HL-60/S4 (cell line): Measurements from ENCODE around the gene BNIP5.

Experiments
- in situ Hi-C: fragments of 300-500 bp; cut with MboI; formaldehyde crosslinking; loops from 2 replicates; pipeline ENCODE4 v1.14.3; 2022; ENCODE audit warnings: low sequenced_read_pairs

Gene BNIP5

DNA sequence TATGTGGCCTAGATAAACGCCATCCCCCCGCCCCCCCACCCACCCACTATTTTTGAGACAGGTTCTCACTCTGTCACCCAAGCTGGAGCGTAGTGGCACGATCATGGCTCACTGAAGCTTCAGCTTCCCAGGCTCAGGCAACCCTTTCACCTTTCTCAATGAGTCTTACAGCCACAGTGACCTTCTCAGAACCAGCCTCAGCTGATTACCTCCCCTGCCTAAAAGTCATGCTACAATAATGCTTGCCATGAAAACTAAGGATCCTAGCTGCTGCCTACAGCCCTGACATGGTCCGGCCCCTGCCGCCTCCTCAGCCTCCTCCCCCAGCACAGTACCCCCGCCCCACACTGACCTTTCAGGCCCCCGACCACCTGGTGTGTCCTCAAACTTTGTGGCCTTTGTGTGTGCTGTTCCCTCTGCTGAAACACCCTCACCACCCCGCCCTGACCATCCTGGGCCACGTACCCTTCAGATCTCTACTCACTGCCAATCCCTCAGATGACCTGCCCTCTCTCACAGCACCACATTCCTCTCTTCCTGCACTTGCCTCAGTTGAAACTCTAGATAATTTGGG, 35.5 kb downstream of the BNIP5 start:
- in situ Hi-C loops = no loop called here

DNA sequence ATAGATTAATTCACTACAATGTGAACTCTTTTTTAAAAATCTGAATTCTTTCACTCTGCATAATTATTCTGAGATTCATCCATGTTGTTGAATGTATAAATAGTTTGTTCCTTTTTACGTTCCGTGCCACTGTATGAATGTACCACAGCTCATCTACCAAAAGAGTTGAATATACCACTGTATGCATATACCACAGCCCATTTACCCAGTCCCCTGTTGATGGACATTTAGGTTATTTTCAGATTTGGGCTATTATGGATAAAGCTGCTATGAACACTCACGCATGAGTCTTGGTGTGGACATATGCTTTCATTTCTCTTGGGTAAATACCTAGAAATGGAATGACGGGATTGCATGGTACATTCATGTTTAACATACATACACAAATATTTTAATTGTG, 38.7 kb downstream of the BNIP5 start:
- in situ Hi-C loops = no loop called here

DNA sequence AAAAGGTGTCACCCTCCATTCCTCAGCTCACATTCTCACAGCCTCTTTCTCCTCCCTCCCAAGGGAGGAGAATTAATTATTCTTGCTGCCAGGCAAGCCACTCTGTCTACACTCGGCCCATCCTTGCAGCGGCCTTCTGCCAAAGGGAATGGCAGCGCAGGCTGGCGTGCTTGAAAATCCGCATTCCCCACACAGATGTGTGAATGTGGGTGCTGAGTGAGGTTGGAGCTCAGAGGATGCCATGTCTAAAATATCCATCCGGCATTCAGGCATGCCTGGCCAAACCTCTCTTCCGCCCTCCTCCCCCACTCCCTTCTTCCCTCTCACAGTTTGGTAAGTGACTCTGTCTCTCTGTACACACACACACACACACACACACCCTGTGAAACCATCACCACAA, 39.2 kb downstream of the BNIP5 start:
- in situ Hi-C loops = no loop called here

DNA sequence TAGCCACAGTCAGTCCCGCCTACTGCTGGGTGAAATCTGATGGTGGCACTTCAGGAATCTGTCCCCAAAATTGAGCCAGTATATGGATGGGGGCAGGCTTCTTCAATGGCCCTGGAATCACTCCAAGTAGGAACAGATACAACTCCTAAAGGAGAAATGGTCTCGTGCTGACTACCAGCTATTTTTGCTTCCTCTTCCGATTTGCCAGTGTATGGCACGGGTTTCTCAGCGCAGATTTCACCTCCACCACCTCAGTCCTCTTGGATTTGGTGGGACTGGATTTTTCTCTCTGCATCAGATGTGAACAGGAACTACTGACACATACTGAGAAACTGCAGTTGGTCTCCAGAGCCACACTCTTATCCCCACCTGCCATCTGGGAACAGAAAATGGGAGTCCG, 39.6 kb downstream of the BNIP5 start:
- in situ Hi-C loops = no loop called here

DNA sequence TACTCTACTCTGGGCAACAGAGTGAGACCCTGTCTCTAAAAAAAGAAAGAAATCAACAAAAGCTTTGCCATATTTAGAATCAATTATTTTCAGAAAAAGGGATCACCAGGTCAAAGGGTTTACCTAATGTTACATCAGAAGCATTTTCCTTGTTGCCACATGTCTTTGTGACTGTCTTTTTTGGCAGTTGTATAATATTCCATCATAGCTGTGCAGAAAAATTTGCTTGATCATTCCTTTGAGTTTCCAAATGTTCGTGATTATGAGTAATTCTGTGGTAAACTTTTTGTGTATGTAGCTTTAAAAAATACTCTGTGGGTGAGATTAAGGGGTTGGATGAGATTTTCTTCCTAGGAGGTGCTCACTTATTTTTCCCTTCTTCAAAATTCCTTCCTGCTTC, 40.4 kb downstream of the BNIP5 start:
- in situ Hi-C loops = no loop called here

DNA sequence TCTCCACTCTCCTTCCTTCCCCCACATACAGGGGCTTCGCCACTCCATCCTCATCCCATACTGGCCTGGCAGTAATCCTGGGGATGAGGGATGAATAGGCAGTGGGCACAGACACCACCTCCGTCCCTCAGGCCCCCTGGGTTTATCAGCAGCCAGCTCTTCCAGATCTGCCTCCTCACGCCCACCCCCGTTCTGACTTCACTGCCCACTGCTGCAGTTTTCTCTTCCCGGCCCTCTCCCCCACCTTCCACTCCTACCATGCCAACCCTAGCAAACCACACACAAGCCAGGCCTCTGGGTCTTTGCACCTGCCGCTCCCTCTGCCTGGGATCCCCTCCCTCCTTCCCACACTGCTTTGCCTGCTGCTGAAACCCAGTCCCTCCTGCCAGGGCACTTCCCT, 44.5 kb downstream of the BNIP5 start:
- in situ Hi-C loops = no loop called here

DNA sequence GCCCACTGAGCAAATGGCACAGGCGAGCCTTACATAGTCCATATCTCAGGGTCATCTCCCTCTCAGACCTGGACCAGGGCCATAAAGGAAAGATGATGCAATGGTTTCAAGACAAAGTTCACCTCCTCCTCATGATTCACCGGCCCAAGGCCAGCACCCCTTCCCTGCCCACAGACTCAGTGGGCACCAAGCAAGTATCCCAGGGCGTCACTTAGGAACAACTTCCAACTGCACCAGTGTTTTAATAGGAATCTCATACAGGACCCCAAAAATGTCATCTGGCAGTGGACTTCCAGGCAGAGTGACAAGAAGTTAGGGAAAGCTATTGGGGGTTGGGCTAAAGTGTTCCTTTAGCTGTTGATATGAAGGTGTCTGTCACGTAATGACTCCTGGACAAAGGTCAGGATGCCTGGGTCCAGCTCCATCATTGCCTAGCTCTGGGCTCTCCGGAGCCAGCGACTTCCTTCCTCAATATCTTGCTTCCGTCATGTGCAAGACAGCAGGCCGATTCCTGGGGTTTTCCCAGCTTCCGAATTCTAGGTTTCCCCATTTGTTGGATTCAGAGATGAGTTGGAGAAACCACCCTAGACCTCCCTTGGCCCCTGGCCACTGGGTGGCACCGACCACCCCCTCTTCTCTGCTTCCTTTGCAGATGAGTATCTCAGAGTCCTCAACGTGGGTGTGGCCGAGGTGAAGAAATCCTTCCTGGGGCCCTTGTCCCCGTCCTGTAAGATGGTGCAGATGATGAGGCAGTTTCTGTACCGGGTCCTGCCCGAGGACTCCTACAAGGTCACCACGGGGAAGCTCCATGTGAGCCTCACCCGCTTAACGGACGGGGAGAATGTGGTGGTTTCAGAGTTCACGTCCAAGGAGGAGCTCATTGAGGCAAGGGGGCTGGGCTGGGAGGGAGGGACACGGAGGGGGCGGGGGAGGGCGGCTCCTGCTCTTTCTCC, 45.7 kb downstream of the BNIP5 start:
- in situ Hi-C loops = no loop called here

DNA sequence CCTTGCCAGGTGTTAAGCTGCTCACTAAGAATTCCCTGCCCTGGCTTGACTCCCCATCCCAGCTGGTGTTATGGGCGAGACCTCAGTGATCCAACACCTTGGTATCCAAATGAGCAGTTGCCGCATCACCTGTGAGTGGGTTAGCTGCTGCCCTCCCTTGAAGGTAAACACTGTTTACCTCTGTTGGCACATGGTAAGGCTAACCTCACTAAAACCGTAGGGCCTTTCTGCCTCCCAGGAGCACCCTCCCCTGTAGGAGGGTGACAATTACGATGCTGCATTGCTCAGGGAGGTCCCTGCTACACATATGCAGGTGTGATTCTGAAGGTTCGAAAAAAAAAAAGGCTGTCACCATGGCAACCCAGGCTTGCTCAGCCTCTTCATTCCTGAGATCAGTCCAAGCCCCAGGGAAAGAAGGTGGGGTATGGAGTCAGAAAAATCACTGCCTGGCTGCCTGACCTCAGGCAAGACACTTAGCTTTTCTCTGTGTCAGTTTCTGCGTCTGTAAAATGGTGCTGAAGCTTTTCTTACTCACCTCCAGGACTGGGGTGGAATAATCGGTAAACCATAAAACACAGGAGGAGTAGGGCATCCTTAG, 47.3 kb downstream of the BNIP5 start:
- in situ Hi-C loops = no loop called here

DNA sequence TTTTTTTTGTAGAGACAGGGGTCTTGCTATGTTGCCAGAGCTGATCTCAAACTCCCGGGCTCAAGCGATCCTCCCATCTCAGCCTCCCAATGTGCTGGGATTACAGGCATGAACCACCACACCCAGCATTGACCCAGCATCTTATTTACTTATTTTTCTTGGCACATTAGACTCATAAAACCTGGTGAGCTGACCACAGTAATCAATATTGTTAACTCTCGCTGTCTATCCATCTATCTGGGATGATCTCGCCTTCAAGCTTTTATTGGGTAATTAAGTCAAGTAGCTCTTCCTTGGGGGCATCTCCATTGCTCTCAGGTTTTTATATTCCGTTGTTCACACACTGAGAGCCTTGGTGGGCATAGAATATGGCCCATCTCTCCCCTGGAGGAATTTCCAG, 49.8 kb downstream of the BNIP5 start:
- in situ Hi-C loops = no loop called here

DNA sequence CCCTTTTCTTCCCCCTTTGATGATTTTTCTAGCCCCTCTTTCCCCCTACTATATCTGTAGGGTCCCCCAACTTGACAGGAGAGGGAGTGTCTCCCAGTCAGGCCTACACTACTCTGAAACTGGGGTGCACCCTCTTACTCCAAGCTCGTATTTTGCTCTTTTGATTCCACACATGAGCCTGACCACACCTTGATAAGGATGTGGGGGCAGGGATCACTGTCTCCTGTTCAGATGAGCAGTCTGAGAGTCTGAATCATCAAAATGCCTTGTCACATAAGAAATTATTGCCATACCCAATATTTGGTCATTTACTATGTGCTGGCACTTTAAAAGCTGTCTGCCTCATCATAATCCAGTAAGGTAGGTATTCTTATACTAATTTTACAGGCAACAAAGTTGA, 50.9 kb downstream of the BNIP5 start:
- in situ Hi-C loops = no loop called here

DNA sequence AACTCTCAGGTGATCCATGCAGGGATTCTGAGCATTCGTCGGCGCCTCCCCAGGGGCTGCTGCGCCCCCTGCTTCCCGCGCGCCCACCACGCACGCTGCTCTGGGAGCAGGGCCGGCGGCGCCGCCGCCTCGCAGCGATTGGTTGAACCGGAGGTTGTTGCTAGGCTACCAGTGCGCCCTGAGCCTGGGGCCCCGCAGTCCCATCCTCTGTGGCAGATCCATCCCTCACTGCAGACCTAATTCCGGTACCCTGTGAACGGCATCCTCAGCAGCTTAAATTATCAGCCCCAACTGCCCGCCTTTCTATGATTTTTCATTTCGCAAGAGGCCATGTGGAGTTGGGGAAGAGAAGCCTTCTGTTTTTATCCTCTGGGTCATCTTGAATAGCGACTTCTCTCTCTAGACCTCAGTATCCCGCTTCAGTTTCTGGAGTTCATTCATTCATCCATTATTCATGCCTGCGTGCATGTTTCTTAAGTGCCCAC, 51.5 kb downstream of the BNIP5 start:
- in situ Hi-C loops = no loop called here

DNA sequence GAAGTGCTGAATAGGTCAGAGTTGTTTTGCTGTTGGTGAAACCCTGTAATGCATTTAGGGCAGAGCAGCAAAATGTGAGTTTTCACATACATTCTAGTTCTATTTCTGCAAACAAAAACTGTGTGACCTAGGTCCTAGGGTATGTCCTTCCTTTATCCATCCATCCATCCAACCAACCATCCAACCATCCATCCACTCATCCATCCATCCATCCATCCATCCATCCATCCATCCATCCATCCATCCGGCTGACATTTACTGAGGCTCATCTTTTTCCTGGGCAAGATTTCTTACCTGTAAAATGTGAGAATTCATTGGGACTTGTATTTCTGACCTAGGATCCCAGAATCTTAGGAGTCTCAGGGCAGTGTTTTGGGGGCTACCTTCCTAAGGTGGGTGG, 52.3 kb downstream of the BNIP5 start:
- in situ Hi-C loops = no loop called here

DNA sequence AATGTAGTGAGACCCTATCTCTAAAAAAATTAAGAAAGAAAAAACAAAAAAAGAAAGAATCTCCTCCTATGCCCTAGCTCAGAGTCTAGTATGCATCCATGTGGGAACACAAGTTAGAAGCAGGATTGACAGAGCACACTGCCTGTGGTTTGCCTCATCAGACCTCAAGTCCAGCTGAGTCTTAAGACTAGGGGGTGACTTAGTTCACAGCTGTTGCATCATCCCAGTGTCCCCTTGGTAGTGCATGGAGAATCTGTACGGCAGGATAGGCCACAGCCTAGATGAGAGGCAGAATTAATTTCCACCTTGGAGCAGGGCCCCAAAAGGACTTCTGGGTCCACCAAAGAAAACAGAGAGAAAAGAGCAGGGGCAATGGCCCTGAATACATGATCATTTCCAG, 53.1 kb downstream of the BNIP5 start:
- in situ Hi-C loops = no loop called here

DNA sequence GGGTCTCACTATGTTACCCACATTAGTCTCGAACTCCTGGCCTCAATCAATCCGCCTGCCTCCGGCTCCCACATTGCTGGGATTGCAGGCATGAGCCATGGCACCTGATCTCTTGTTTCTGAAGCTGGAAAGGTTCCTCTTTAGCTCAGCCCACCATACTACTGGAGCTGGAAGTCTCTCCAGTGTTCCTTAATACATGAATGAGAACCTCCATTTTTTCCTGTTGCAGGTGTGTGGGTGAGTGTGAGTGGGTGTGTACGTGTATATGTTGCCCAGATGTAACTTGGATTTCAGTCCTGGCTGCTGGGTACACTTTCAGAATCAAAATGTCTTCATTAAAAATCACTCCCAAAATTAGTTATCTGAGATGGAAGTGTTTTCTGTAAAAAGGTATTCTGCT, 55.7 kb downstream of the BNIP5 start:
- in situ Hi-C loops = no loop called here

DNA sequence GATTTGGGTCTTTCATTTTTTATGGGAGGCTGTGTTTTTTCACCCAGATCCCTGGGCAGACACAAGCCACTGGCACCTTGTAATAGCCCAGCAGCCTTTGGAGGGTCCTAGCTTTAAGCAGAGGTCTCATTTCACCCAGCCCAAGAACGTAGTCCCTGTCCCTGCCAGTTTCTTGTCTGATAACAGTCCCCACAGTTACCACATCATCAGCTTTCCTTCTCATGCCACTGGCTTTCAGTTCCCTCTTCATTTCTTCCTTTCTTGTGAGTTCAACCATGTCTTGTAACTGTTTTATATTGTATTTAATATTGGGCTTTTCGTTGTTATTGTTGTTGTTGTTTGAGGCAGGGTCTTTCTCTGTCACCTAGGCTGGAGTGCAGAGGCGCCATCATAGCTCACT, 56.2 kb downstream of the BNIP5 start:
- in situ Hi-C loops = no loop called here

DNA sequence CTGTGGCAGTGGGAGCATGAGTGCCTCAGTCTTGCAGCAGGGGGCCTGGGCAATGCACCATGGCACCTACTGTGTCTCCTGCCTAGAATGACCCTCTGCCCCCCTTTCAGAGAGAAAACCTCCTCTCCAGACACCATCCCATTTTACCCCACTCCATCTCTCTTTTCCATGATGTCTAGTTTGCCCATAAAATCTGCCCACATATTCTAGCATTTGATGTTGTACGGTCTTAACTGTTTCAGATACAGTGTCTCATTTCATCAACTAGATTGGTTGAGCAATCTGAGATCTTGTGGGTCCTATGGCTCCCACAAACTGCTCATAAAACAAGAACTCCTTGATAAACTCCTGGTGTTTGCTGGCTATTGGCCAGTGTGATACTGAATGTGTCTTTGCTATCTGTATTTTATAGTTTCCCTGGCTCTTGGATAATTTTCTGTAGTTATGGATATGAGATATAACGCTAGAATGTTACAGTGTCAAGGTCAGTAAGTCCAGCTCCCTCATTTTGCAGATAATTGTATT, 58.7 kb downstream of the BNIP5 start:
- in situ Hi-C loops = no loop called here

DNA sequence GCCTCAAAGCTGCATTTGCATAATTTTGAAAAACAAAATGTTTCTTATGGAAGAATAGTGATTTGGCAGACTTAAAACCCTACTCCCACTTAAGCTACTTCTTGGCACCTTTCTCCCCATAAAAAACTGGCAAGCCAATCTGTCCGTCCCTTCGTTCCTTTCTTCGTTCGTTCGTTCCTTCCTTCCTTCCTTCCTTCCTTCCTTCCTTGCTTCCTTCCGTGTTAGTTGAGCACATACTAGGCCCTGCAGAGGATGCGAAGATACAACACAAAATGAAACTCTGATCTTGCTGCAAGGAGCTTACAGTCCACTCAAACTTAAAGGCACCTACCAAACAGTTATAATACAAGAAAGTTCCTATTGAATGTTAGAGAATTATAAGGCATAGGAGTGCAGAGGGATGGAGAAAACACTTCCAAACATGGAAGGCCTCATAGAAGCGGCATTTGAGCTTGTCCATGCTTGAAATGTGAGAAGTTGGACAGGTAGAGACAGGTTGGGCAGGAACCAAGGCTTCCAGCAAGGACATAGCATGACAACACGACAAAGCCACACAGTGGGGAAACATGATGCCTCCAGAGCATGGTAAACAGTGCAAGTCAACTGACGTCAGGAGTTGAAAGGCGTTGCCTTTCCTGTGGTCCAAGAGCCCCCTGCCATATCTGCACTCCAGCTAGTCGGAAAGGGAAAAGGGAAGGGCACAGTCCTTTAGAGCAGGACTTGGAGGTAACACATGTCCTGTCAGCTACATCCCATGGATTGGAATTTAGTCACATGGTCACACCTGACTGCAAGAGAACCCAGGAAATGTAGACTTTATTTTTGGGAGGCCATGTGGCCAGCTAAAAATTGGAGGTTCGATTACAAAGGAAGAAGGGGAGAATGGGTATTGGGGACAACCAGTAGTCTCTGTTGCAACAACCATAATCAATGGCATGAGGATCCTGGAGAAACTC, 59.8 kb downstream of the BNIP5 start:
- in situ Hi-C loops = no loop called here

DNA sequence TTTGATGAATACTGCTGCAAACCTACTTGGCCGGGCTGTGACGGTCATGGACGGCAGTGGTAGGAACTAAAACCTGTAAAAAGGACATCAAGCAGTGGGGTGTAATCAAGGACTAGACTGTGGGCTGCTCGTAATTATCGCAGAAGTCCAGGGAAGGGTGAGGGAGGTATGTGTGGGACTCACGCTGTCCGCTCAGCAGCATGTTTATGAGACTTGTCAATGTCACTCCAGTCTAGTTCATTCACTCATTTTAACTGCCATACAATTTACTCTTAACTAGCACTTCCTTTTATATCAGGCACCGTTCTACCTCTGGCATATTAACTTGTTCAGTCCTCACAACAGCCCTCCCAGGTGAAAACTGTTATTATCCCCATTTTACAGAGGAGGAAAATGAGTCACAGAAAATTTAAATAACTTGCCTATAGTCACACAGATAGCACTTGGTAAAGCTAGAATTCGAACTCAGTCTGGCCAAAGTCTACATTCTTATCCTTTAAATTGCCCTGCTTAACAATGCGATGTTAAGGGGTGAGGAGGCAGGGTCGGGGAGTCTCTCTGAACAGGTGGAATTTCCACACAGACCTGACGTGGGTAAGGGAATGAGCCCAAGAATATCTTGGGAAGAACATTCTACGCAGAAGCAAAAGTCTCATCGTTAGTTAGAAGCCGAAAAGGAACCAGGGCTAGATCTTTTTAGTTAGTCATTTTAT, 62.7 kb downstream of the BNIP5 start:
- in situ Hi-C loops = no loop called here

DNA sequence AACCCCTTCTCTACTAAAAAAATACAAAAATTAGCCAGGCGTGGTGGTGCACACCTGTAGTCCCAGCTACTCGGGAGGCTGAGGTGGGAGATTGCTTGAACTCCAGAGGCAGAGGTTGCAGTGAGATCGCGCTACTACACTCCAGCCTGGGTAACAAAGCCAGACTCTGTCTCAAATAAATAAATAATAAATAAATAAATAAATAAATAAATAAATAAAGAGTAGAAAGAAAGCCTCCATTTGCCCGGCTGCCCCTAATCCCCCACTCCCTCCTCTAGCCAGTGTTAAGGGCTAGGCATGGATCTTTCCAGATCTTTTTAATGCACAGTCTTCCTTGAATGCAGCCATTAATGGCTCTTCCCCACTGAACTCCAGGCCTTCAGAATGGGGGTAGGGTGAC, 63.6 kb downstream of the BNIP5 start:
- in situ Hi-C loops = no loop called here

DNA sequence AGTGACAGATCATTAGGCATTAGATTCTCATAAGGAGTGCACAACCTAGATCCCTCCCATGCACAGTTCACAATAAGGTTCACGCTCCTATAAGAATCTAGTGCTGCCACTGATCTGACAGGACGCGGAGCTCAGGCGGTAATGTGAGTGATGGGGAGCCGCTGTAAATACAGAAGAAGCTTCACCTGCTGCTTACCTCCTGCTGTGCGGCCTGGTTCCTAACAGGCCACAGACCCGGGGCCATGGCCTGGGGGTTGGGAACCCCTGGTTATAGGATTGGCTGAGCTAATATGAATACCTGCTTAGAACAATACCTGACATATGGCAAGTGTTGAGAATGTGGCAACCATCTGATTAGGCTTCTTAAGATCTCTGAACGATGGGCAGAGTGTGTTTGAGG, 64.5 kb downstream of the BNIP5 start:
- in situ Hi-C loops = no loop called here
